D721Med (cell line): ENCODE measurements around the gene IRX6.

Source experiments
- DNase-seq: peaks from one replicate; pipeline ENCODE4 v3.0.0; 2011; ENCODE audit warnings: low spot score; ENCODE audit not compliant: insufficient read length
- FAIRE-seq: peaks from 2 replicates; lab custom pipeline; 2011; peaks lifted over from hg19 to GRCh38; lab: Jason Lieb, UNC
- TF ChIP-seq, protein P1 (sequence below): IDR thresholded peaks from 2 replicates; pipeline ENCODE4 v1.5.1; 2012; ENCODE audit warnings: mild to moderate bottlenecking, control low read depth; ENCODE audit not compliant: insufficient read depth; ENCODE audit errors: missing control alignments

The IRX6 gene

DNA sequence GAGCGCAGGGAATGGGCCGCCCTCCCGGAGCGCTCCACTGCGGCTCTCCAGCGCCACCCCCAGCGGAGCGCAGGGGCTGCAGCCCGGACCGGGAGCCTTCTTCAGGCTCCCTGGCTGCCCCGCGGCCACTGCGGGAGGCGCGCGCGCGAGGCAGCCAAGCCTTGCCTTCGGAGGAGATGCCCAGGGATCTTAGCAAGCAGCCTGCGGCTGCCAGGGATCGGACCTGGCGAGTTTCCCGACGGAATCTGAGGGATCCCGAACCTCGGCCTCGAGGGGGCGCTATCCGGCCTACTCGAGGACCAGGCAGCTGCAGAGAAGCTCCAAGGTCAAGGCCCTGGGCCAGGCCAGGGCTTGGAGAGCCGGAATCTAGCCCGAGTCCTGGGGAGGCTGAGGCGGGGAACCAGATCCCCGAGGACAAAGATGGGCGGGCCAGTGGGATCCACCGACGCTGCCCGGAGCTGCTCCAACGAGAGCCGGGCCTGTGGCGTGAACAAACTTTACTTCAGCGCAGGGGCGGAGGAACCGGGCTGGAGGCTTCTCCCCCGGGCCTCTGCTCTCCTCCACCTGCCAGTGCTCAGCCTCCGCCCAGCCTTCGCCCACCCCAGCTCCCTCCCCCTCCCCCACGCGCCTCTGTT, at the start of gene IRX6:
Gene IRX6 (plus strand): TSS at position 567 of the 635 bp plus-strand sequence. CDS start 889 bp downstream, outside the sequence.
- DNase-seq, result no peak
- TF ChIP-seq, protein P1, sequence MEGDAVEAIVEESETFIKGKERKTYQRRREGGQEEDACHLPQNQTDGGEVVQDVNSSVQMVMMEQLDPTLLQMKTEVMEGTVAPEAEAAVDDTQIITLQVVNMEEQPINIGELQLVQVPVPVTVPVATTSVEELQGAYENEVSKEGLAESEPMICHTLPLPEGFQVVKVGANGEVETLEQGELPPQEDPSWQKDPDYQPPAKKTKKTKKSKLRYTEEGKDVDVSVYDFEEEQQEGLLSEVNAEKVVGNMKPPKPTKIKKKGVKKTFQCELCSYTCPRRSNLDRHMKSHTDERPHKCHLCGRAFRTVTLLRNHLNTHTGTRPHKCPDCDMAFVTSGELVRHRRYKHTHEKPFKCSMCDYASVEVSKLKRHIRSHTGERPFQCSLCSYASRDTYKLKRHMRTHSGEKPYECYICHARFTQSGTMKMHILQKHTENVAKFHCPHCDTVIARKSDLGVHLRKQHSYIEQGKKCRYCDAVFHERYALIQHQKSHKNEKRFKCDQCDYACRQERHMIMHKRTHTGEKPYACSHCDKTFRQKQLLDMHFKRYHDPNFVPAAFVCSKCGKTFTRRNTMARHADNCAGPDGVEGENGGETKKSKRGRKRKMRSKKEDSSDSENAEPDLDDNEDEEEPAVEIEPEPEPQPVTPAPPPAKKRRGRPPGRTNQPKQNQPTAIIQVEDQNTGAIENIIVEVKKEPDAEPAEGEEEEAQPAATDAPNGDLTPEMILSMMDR, result no peak
- no peak for FAIRE-seq

DNA sequence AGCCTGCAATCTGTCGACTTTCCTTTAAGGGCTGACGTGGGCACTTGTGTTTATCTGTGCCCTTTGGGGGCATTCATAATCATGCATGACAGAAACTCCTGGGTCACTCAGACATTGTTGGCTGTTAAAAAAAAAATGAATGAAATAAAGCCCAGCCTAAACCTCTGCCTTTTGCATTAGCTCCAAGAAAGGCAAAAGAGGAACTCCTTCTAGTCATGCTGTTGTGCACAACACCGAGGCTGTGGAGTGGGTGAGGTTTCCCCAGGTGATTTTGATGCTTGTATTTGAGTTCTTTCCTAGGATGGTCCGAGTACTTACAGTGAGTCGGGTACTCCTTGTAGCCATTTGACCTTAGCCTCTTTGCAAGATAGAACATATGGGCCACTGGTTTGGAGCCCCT, 49.6 kb upstream of the IRX6 start:
- TF ChIP-seq, protein P1, result no peak
- FAIRE-seq (no peak), DNase-seq (no peak)

DNA sequence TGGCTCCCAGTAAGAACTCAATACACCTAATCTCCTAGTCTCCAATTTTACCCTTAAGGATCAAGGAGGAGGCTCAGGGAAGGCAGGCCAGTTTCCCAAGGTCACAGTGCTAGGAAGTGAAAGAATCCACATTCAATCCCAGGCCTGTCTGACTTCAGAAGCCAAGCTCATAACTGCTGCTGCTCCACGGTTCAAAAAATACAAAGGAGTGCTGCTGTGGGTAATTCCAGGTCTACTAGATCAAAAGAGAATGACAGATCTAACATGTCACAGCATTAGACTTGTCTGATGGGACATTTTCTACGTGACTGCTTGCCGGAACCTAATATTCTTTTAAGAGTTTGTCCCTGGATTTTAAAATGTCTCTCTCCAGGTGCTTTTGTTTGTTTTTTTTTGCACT, 48.8 kb upstream of the IRX6 start:
- DNase-seq (no peak), FAIRE-seq (no peak)
- TF ChIP-seq, protein P1, result no peak

DNA sequence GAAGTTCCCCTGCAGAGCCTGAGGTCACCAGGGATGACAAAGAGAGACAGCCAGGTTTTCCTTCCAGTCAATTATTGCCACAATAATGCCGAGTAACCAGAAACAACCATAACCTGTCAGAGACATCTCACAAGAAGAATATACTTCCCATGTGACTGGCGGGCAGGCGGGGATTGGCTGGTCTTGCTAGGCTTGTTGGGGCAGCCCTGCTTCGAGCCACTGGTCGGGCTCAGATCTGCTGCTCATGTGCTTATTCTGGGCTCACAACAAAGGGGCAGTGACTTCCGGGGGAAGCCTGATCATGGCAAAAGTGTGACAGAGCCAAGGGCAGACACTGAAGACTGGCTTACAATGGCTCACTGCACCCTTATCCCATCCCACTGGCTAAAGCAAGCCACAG, 48.1 kb upstream of the IRX6 start:
- DNase-seq (no peak), FAIRE-seq (no peak)
- TF ChIP-seq, protein P1, result no peak

DNA sequence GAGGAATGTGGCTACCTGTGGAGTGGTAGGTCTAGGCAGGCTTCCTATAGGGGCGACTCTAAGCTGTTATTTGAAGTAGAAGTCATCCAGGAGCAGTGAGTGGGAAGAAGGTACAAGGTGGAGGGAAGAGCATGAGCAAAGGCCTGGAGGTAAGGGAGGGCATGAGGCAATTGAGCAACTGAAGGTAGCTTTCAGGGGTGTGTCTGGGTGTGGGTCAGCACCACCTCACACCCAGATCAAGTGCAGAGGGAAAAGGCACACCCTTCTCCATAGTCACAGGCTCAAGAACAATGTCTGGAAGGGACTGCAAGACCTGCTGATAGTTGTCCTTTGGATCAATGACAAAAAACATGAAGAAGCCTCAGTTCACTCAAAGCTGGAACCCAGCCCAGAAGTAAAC, 46.5 kb upstream of the IRX6 start:
- no peak for DNase-seq
- FAIRE-seq, result no peak
- TF ChIP-seq, protein P1, result no peak

DNA sequence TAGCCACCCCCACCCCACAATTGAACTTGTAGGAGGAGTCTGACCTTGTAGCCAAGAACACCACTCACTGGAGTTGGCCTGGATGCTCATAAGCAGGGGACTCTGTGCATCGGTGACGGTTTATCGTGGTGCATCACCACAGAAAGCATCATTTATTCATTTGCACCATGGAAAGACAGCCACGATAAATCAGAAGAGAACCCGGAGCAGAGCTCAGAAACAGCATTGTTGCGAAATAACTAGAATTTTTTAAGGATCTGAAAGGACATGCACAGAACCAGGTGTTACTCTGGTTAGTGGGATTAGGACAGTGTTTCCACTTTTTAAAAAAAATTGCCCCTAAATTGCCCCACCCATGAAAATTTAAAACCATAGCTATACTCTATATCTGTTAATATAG, 44.4 kb upstream of the IRX6 start:
- DNase-seq (no peak), FAIRE-seq (no peak)
- TF ChIP-seq, protein P1, result no peak

DNA sequence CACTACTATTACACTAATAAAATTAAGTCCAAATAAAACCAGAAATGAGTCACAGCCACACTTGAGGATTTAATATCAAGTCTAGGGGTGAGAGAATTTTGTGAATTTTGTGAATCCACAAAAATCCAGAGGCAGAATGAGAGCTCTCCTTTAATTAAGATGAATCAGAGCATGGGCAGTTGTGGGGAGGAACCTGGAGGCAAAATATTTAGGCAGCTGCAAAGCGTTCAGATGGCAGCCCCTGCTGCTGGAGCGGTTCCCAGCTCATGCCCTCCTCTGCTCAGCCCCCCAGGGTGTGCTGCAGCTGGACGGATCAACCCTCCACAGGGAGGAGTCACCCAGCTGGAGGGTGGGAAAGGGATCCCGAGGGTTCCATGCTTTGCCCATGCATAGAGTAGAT, 43.4 kb upstream of the IRX6 start:
- FAIRE-seq (no peak), DNase-seq (no peak)
- TF ChIP-seq, protein P1, result no peak
